ENCODE data around the gene FLVCR2. TPM values are rescaled to one million over a fixed set of nuclear protein-coding genes. Genes with fewer than 3 reads are reported as not detected.

Gene FLVCR2
- total and polyA plus RNA-seq, 2 experiments from 2014 or later, result 1.4 to 3.1 TPM

DNA sequence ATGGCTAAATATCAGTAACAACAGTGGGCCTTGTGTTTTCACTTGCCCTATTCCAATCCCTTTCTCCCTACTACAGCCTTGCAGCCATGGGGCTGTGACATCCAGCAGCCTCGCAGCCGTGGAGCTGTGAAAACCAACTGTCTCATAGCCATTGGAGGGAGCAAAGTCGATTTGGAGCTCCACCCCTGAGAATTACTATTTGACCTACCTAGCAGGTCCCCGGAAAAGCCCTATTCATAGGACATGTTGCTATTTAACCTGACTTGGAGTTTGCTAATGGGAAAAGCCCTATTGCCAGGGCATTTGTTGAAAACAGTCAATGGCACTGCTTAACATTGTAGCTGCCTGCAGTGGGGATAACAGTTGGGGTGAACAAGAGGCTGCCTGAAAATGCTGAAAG is 49.0 kb downstream of the FLVCR2 start:
- H3K4me1 ChIP-seq (ENCODE audit: insufficient read depth), result peaks cover 24% of the 10 kb centered on the region
- H3K4me3 Mint-ChIP-seq, result no peak overlapping the region
- no peak overlapping the region for H3K4me2 ChIP-seq
- H3K36me3 ChIP-seq (ENCODE audit: insufficient read depth), result no peaks in the 10 kb centered on the region; the same call in 1 of the 2 replicates
- no peaks in the 10 kb centered on the region for H3K79me2 ChIP-seq (replicated peaks; ENCODE audit: insufficient read depth)
- TF ChIP-seq, protein P1, sequence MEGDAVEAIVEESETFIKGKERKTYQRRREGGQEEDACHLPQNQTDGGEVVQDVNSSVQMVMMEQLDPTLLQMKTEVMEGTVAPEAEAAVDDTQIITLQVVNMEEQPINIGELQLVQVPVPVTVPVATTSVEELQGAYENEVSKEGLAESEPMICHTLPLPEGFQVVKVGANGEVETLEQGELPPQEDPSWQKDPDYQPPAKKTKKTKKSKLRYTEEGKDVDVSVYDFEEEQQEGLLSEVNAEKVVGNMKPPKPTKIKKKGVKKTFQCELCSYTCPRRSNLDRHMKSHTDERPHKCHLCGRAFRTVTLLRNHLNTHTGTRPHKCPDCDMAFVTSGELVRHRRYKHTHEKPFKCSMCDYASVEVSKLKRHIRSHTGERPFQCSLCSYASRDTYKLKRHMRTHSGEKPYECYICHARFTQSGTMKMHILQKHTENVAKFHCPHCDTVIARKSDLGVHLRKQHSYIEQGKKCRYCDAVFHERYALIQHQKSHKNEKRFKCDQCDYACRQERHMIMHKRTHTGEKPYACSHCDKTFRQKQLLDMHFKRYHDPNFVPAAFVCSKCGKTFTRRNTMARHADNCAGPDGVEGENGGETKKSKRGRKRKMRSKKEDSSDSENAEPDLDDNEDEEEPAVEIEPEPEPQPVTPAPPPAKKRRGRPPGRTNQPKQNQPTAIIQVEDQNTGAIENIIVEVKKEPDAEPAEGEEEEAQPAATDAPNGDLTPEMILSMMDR (conservative IDR thresholded peaks at IDR 0.05; ENCODE audit: low read depth in 2 of 2), result no peak
- no peak for TF ChIP-seq STAT1 (IDR thresholded peaks at IDR 0.05; ENCODE audit: unreplicated experiment)
- no peak for TF ChIP-seq EZH2 (IDR thresholded peaks at IDR 0.05; ENCODE audit: low read depth, unreplicated experiment)
- TF ChIP-seq CREB1 (CRISPR knock-in tag; IDR thresholded peaks at IDR 0.05; ENCODE audit: low read depth), result no peak
- no peak for TF ChIP-seq JUNB (IDR thresholded peaks at IDR 0.05; ENCODE audit: unreplicated experiment)
- no peak for TF ChIP-seq EZH2phosphoT487 (IDR thresholded peaks at IDR 0.05; ENCODE audit: unreplicated experiment)
- TF ChIP-seq, protein P2, sequence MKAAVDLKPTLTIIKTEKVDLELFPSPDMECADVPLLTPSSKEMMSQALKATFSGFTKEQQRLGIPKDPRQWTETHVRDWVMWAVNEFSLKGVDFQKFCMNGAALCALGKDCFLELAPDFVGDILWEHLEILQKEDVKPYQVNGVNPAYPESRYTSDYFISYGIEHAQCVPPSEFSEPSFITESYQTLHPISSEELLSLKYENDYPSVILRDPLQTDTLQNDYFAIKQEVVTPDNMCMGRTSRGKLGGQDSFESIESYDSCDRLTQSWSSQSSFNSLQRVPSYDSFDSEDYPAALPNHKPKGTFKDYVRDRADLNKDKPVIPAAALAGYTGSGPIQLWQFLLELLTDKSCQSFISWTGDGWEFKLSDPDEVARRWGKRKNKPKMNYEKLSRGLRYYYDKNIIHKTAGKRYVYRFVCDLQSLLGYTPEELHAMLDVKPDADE (IDR thresholded peaks at IDR 0.05), result no peak
- no peak for TF ChIP-seq ZNF331 (CRISPR knock-in tag; IDR thresholded peaks at IDR 0.05; ENCODE audit: low read depth)
- no peak for TF ChIP-seq ZNF462 (CRISPR knock-in tag; IDR thresholded peaks at IDR 0.05)
- no peak for TF ChIP-seq ZNF114 (CRISPR knock-in tag; IDR thresholded peaks at IDR 0.05)
- no peak for TF ChIP-seq POLR2AphosphoS5 (IDR thresholded peaks at IDR 0.05; ENCODE audit: low read depth)
- H3K27ac ChIP-seq (ENCODE audit: low read depth), result no peak overlapping the region
- H3K36me3 Mint-ChIP-seq (ENCODE audit: low read depth), result peaks cover 3% of the 10 kb centered on the region; the same call in 1 of the 3 replicates
- H3K4me1 Mint-ChIP-seq, result peaks cover 36% of the 10 kb centered on the region
- no peak overlapping the region for H3K4me3 ChIP-seq
- DNase-seq (ENCODE audit: low spot score) (no peak), ATAC-seq (no peak)
- no peaks in the 10 kb centered on the region for H3K27me3 ChIP-seq (ENCODE audit: insufficient read depth)
- H4K20me1 ChIP-seq (replicated peaks; ENCODE audit: insufficient read depth), result no peaks in the 10 kb centered on the region
- peaks cover 5% of the 10 kb centered on the region for H3K27me3 Mint-ChIP-seq (ENCODE audit: insufficient read depth, low read depth, poor library complexity)
- H2AFZ ChIP-seq, result no peak overlapping the region
- H3F3A ChIP-seq (replicated peaks; ENCODE audit: low read depth), result peaks cover 5% of the 10 kb centered on the region; the same call in 1 of the 2 replicates
- no peak overlapping the region for H3K27ac Mint-ChIP-seq
- no peaks in the 10 kb centered on the region for H3K9me3 Mint-ChIP-seq
- H3K9me2 ChIP-seq (ENCODE audit: insufficient read depth), result peaks cover 11% of the 10 kb centered on the region
